Heart left ventricle (tissue), 16 donors: ENCODE data around the gene C1orf21. TPM values are rescaled to one million over a fixed set of nuclear protein-coding genes. Genes with fewer than 3 reads are reported as not detected.

Source experiments
- ATAC-seq, 4 donors: fragments of 200-7000 bp; cut with Tn5 transposase; one replicate each; pipeline ENCODE4 v1.9.1; 2020 to 2022; ENCODE audit warnings: moderate library complexity in 4 of 4, mild to moderate bottlenecking in 3 of 4, moderate number of reproducible peaks in 1 of 4
- DNase-seq, 5 donors: peaks; one replicate each; pipeline ENCODE4 v3.0.0-alpha.2; 2020
- H3K27ac ChIP-seq, 12 donors: fragments of 200-600 bp; sonication (generic) in 4 of 12; one replicate each; pipeline versions ENCODE4 v1.5.0 to v1.8.0; 2016 to 2022; ENCODE audit warnings: mild to moderate bottlenecking in 2 of 12
- H3K27me3 ChIP-seq, 9 donors: fragments of 200-600 bp; sonication (generic) in 2 of 9; one replicate each; pipeline versions ENCODE4 v1.5.1 to v1.8.0; 2016 to 2022; ENCODE audit warnings: mild to moderate bottlenecking in 3 of 9
- H3K36me3 ChIP-seq, 9 donors: fragments of 200-600 bp; sonication (generic) in 2 of 9; one replicate each; pipeline versions ENCODE4 v1.5.0 to v1.8.0; 2018 to 2022; ENCODE audit warnings: mild to moderate bottlenecking in 2 of 9
- H3K4me1 ChIP-seq, 12 donors: fragments of 200-600 bp; sonication (generic) in 4 of 12; one replicate each; pipeline versions ENCODE4 v1.5.0 to v1.8.0; 2016 to 2022; ENCODE audit warnings: mild to moderate bottlenecking in 3 of 12
- H3K4me3 ChIP-seq, 12 donors: fragments of 200-600 bp; sonication (generic) in 4 of 12; one replicate each; pipeline versions ENCODE4 v1.5.0 to v1.8.0; 2017 to 2022; ENCODE audit warnings: mild to moderate bottlenecking in 9 of 12, moderate library complexity in 4 of 12
- H3K9me3 ChIP-seq, 12 donors: fragments of 200-600 bp; sonication (generic) in 4 of 12; one replicate each; pipeline versions ENCODE4 v1.5.0 to v1.8.0; 2016 to 2022; ENCODE audit warnings: mild to moderate bottlenecking in 1 of 12
- CTCF ChIP-seq, 12 donors: fragments of 200-600 bp; sonication (generic) in 4 of 12; IDR thresholded peaks; one replicate each; pipeline versions ENCODE4 v1.5.0 to v1.8.0; 2018 to 2022; ENCODE audit warnings: antibody characterized with exemption in 12 of 12, mild to moderate bottlenecking in 5 of 12
- POLR2A ChIP-seq, 2 donors: fragments of 450-650 bp; IDR thresholded peaks; one replicate each; pipeline ENCODE4 v1.6.1; 2017; ENCODE audit warnings: antibody characterized with exemption in 2 of 2, mild to moderate bottlenecking in 2 of 2, moderate library complexity in 2 of 2
- WGBS, 4 donors: extraction: QIAGEN DNeasy Blood & Tissue Kit in 2 of 4; methylation state at CpG; one replicate each; pipeline versions ENCODE4 v1.1.5 to v1.1.7; 2013 to 2018; 5-methylcytosine and 5-hydroxymethylcytosine counted together
- intact Hi-C, 10 donors: fragments of 100-400 bp; cut with DNase I; formaldehyde crosslinking; loops; one replicate each; pipeline versions ENCODE4 v1.11.1 to v1.14.2; 2022
- polyA plus RNA-seq, 2 donors: library from polyadenylated mRNA; stranded (reverse); fragments of 200-250 nt; gene quantifications; one replicate each; pipeline ENCODE4 v1.2.3, GENCODE V29; 2013
- total RNA-seq, 9 donors: library from RNA; depleted of rRNA in 2 of 9; stranded (reverse); fragments of >200 nt in 2 of 9; fragmentation: NEBNext Ultra II Directional in 3 of 9; extraction: Animal tissue kit (Norgen Biotek cat#: 25700) in 3 of 9; gene quantifications; one replicate each; pipeline versions ENCODE4 v1.1.0 to v1.2.4, GENCODE V29; 2016 to 2023
- donor health status: ischemic (EF 13 %, LVEDD 7.1; RV severe dilation, severe dysfunction).
- donor health status: healthy with polysubstance abuse.
- donor health status: DM: no; HTN: yes; CAD: no.
- donor health status: DM: no; HTN: no; CAD: no.
- donor health status: ischemic (EF 25% LVEDD 6.9; RV normal size, moderate dysfunction).
- donor health status: ischemic (EF 25% LVEDD 5.7; RV mildly dilated, moderate dysfunction).
- donor health status: healthy.
- donor health status: DM: yes; HTN: yes; CAD: no.
- donor health status: ischemic (EF 35%, LVEDD 5.7; RV mildly dilated, moderate dysfunction).
- donor health status: nonischemic (EF 11% LVEDD 7.7; RV severe dilation, severe dysfunction).
- donor health status: DM: yes; HTN: yes; CAD: no.
- donor health status: PGD.
- donor health status: ischemic (EF 29% LVEDD 5.4; RV normal size, mild dysfunction).
- donor health status: nonischemic (EF 23%, LVEDD 6.1; RV moderate dilation, normal function).

The C1orf21 gene
- total and polyA plus RNA-seq, 11 donors: 32.0 to 81.3 (median 68.4) TPM

- no peak for ATAC-seq
- no peak overlapping the region for H3K4me3 ChIP-seq
- peaks cover 11 to 95% (median 81%) of the 10 kb centered on the region in 12 donors for H3K4me1 ChIP-seq
- H3K27me3 ChIP-seq: no peaks in the 10 kb centered on the region
- H3K27ac ChIP-seq: peak overlapping the region; percentile 43 to 75 (median 66)
- no peaks in the 10 kb centered on the region for H3K36me3 ChIP-seq
- intact Hi-C loops: loop anchor here in 7 of 10 donors (5.0 to 10.0 kb wide), 6 partner anchors 68 to 412 kb away; no protein-coding TSS in a partner anchor
- no peak for TF ChIP-seq CTCF (IDR thresholded peaks at IDR 0.05)
- no peak for TF ChIP-seq POLR2A (IDR thresholded peaks at IDR 0.05)
- no peak for DNase-seq
- no peaks in the 10 kb centered on the region for H3K9me3 ChIP-seq
- WGBS, 4 donors: 63 to 69% (median 66%) methylated on average over 6 of the region's 6 CpGs
Measured at GRCh38 chr1:184486761-184487445, 100.1 kb downstream of the C1orf21 start.

- TF ChIP-seq POLR2A (IDR thresholded peaks at IDR 0.05): no peak
- TF ChIP-seq CTCF (IDR thresholded peaks at IDR 0.05): peak in 1 of 12 donors; percentile 16
- Histone ChIP-seq H3K27ac (peak overlapping the region in 11 of 12 donors; percentile 43 to 75 (median 67)), H3K9me3 (no peaks in the 10 kb centered on the region), H3K36me3 (no peaks in the 10 kb centered on the region), H3K27me3 (no peaks in the 10 kb centered on the region), H3K4me3 (no peak overlapping the region), H3K4me1 (peaks cover 5 to 95% (median 81%) of the 10 kb centered on the region in 12 donors)
- ATAC-seq (no peak), DNase-seq (no peak)
- WGBS, 4 donors: 81 to 86% (median 83%) methylated on average over 5 of the region's 5 CpGs
- intact Hi-C loops: loop anchor here in 7 of 10 donors (5.0 to 10.0 kb wide), 6 partner anchors 67 to 413 kb away; no protein-coding TSS in a partner anchor
Measured at GRCh38 chr1:184487531-184488193, 100.8 kb downstream of the C1orf21 start.

- H3K9me3 ChIP-seq: no peaks in the 10 kb centered on the region
- H3K27me3 ChIP-seq: no peaks in the 10 kb centered on the region
- no peak for TF ChIP-seq CTCF (IDR thresholded peaks at IDR 0.05)
- no peak for TF ChIP-seq POLR2A (IDR thresholded peaks at IDR 0.05)
- WGBS, 4 donors: 96 to 98% (median 97%) methylated on average over 3 of the region's 3 CpGs
- peaks cover 3 to 96% (median 81%) of the 10 kb centered on the region in 12 donors for H3K4me1 ChIP-seq
- no peak overlapping the region for H3K4me3 ChIP-seq
- DNase-seq: no peak
- ATAC-seq: no peak
- peak overlapping the region in 10 of 12 donors; percentile 6 to 88 (median 74) for H3K27ac ChIP-seq
- no peaks in the 10 kb centered on the region for H3K36me3 ChIP-seq
- intact Hi-C loops: loop anchor here in 7 of 10 donors (5.0 to 10.0 kb wide), 9 partner anchors 65 to 415 kb away; no protein-coding TSS in a partner anchor
Measured at GRCh38 chr1:184489908-184490307, 103.1 kb downstream of the C1orf21 start.

- H3K9me3 ChIP-seq: no peaks in the 10 kb centered on the region
- TF ChIP-seq CTCF (IDR thresholded peaks at IDR 0.05) (no peak), POLR2A (IDR thresholded peaks at IDR 0.05) (no peak)
- no peak overlapping the region for H3K4me3 ChIP-seq
- DNase-seq (no peak), ATAC-seq (no peak)
- peak overlapping the region; percentile 55 to 88 (median 79) for H3K27ac ChIP-seq
- no peaks in the 10 kb centered on the region for H3K27me3 ChIP-seq
- H3K36me3 ChIP-seq: no peaks in the 10 kb centered on the region
- intact Hi-C loops: loop anchor here in 5 of 10 donors (5.0 to 10.0 kb wide), 4 partner anchors 65 to 198 kb away; no protein-coding TSS in a partner anchor
- H3K4me1 ChIP-seq: peaks cover 3 to 86% (median 59%) of the 10 kb centered on the region in 12 donors
Measured at GRCh38 chr1:184492536-184492935, 105.7 kb downstream of the C1orf21 start.
